HEK293 (cell line): Measurements from ENCODE around the gene OR13J1.

ENCODE experiments used
- IKZF3 ChIP-seq: fragments of 450-650 bp; IDR thresholded peaks from 2 replicates; pipeline ENCODE4 v1.5.0; 2018; ENCODE audit warnings: missing biosample characterization, mild to moderate bottlenecking, missing genetic modification characterization, moderate library complexity
- KLF9 ChIP-seq: fragments of 450-650 bp; formaldehyde crosslinking; IDR thresholded peaks from 2 replicates; pipeline ENCODE4 v1.5.1; 2016; ENCODE audit warnings: missing biosample characterization, missing genetic modification characterization, low read depth
- PRDM6 ChIP-seq: fragments of 450-650 bp; formaldehyde crosslinking; IDR thresholded peaks from 2 replicates; pipeline ENCODE4 v1.5.1; 2017; ENCODE audit warnings: missing biosample characterization, missing genetic modification characterization
- ZBTB10 ChIP-seq: fragments of 450-650 bp; formaldehyde crosslinking; IDR thresholded peaks from 2 replicates; pipeline ENCODE4 v1.5.1; 2016; ENCODE audit warnings: missing biosample characterization, missing genetic modification characterization
- ZBTB8A ChIP-seq: fragments of 450-650 bp; formaldehyde crosslinking; IDR thresholded peaks from 2 replicates; pipeline ENCODE4 v1.5.1; 2016; ENCODE audit warnings: missing biosample characterization, missing genetic modification characterization
- ZNF10 ChIP-seq: fragments of 450-650 bp; formaldehyde crosslinking; IDR thresholded peaks from 2 replicates; pipeline ENCODE4 v1.5.1; 2017; ENCODE audit warnings: missing biosample characterization, missing genetic modification characterization
- ZNF121 ChIP-seq: fragments of 450-650 bp; formaldehyde crosslinking; IDR thresholded peaks from 2 replicates; pipeline ENCODE4 v1.5.1; 2016; ENCODE audit warnings: missing biosample characterization, missing genetic modification characterization
- ZNF19 ChIP-seq: fragments of 450-650 bp; formaldehyde crosslinking; IDR thresholded peaks from 2 replicates; pipeline ENCODE4; 2016; ENCODE audit warnings: missing biosample characterization, missing genetic modification characterization, low read depth
- ZNF214 ChIP-seq: fragments of 450-650 bp; formaldehyde crosslinking; IDR thresholded peaks from 2 replicates; pipeline ENCODE4 v1.5.1; 2017; ENCODE audit warnings: missing biosample characterization, mild to moderate bottlenecking, missing genetic modification characterization, borderline replicate concordance
- ZNF223 ChIP-seq: fragments of 450-650 bp; formaldehyde crosslinking; IDR thresholded peaks from 2 replicates; pipeline ENCODE4 v1.5.1; 2016; ENCODE audit warnings: missing biosample characterization, missing genetic modification characterization
- ZNF24 ChIP-seq: fragments of 450-650 bp; formaldehyde crosslinking; IDR thresholded peaks from 2 replicates; pipeline ENCODE4 v1.5.1; 2016; ENCODE audit warnings: missing biosample characterization, missing genetic modification characterization
- ZNF274 ChIP-seq, 2 experiments: fragments of 200-500 bp in 1 of 2; fragments of 450-650 bp in 1 of 2; sonication (Bioruptor generic) in 1 of 2; formaldehyde crosslinking in 1 of 2; IDR thresholded peaks; 2 replicates each; pipeline versions ENCODE4 v1.5.1 to v1.6.1; 2014 to 2016; ENCODE audit warnings: borderline replicate concordance in 1 of 2, inconsistent platforms in 1 of 2, low read length in 1 of 2, missing biosample characterization in 1 of 2, missing genetic modification characterization in 1 of 2
- ZNF350 ChIP-seq: fragments of 450-650 bp; formaldehyde crosslinking; IDR thresholded peaks from 2 replicates; pipeline ENCODE4 v1.5.0; 2017; ENCODE audit warnings: missing biosample characterization, mild to moderate bottlenecking, missing genetic modification characterization
- ZNF366 ChIP-seq: fragments of 450-650 bp; formaldehyde crosslinking; conservative IDR thresholded peaks from 2 replicates; pipeline ENCODE4 v1.5.1; 2016; ENCODE audit warnings: missing biosample characterization, missing genetic modification characterization
- ZNF529 ChIP-seq: fragments of 450-650 bp; formaldehyde crosslinking; IDR thresholded peaks from 2 replicates; pipeline ENCODE4 v1.5.1; 2017; ENCODE audit warnings: missing genetic modification characterization, missing biosample characterization; ENCODE audit not compliant: insufficient replicate concordance
- ZNF626 ChIP-seq: fragments of 450-650 bp; sonication (Bioruptor Pico); formaldehyde crosslinking; IDR thresholded peaks from 2 replicates; pipeline ENCODE4 v1.5.1; 2018; ENCODE audit warnings: missing biosample characterization, missing genetic modification characterization, inconsistent platforms
- ZNF629 ChIP-seq: fragments of 450-650 bp; formaldehyde crosslinking; IDR thresholded peaks from 2 replicates; pipeline ENCODE4 v1.5.1; 2017; ENCODE audit warnings: missing biosample characterization, missing genetic modification characterization
- ZNF660 ChIP-seq: fragments of 450-650 bp; IDR thresholded peaks from 2 replicates; pipeline ENCODE4 v1.5.1; 2018; ENCODE audit warnings: missing biosample characterization, mild to moderate bottlenecking, missing genetic modification characterization
- ZNF76 ChIP-seq: fragments of 450-650 bp; formaldehyde crosslinking; IDR thresholded peaks from 2 replicates; pipeline ENCODE4; 2016; ENCODE audit warnings: low read depth, missing biosample characterization, missing genetic modification characterization, borderline replicate concordance
- ZNF768 ChIP-seq: fragments of 450-650 bp; formaldehyde crosslinking; IDR thresholded peaks from 2 replicates; pipeline ENCODE4 v1.5.1; 2018; ENCODE audit warnings: missing biosample characterization, mild to moderate bottlenecking, missing genetic modification characterization
- TF ChIP-seq, protein P1 (sequence below): fragments of 450-650 bp; formaldehyde crosslinking; IDR thresholded peaks from 2 replicates; pipeline ENCODE4 v1.5.1; 2016; ENCODE audit warnings: missing biosample characterization, missing genetic modification characterization
- TF ChIP-seq, protein P2 (sequence below): fragments of 450-650 bp; formaldehyde crosslinking; IDR thresholded peaks from 2 replicates; pipeline ENCODE4 v1.5.0; 2017; ENCODE audit warnings: missing biosample characterization, missing genetic modification characterization, borderline replicate concordance
- TF ChIP-seq, protein P3 (sequence below): fragments of 450-650 bp; formaldehyde crosslinking; IDR thresholded peaks from 2 replicates; pipeline ENCODE4; 2016; ENCODE audit warnings: missing biosample characterization, missing genetic modification characterization
- TF ChIP-seq, protein P4 (sequence below): fragments of 450-650 bp; formaldehyde crosslinking; IDR thresholded peaks from 2 replicates; pipeline ENCODE4 v1.5.1; 2016; ENCODE audit warnings: missing biosample characterization, missing genetic modification characterization
- TF ChIP-seq, protein P5 (sequence below): sonication (generic); formaldehyde crosslinking; IDR thresholded peaks from 2 replicates; pipeline ENCODE4 v1.8.1; 2022; ENCODE audit warnings: mild to moderate bottlenecking, moderate library complexity, missing genetic modification reagents

The OR13J1 gene

DNA sequence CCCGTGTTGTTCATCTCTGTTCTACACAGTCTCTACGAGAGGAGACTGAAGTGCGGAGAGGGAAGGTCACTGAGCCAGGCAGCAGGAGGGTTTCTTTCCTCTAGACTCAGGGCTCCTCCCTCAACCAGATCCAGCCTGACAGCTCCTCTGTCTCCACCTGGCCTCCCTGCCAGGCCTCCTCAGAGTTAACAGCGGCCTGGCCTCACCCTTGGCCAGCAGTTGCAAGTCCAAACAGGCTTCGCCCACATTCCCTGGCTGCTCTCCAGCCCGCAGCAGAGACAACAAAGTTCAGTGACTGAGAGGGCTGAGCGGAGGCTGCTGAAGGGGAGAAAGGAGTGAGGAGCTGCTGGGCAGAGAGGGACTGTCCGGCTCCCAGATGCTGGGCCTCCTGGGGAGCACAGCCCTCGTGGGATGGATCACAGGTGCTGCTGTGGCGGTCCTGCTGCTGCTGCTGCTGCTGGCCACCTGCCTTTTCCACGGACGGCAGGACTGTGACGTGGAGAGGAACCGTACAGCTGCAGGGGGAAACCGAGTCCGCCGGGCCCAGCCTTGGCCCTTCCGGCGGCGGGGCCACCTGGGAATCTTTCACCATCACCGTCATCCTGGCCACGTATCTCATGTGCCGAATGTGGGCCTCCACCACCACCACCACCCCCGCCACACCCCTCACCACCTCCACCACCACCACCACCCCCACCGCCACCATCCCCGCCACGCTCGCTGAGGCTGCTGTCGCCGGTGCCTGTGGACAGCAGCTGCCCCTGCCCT lies 35.9 kb upstream of the OR13J1 start, which contains the start of gene HRCT1 (continued):
- no peak for TF ChIP-seq PRDM6
- 0 out of 2 replicates have a peak, but pooled peaks have one; percentile 27 for TF ChIP-seq ZNF24 (tag by site-specific recombination)
- no peak for TF ChIP-seq ZNF274 (IDR thresholded peaks at IDR 0.05; ENCODE audit: low read length)
- no peak for TF ChIP-seq ZNF274 (tag by site-specific recombination; IDR thresholded peaks at IDR 0.05; ENCODE audit: borderline replicate concordance)
- TF ChIP-seq ZNF529 (tag by site-specific recombination): no peak
- no peak for TF ChIP-seq ZNF223
- TF ChIP-seq ZBTB10 (tag by site-specific recombination): no peak
- no peak for TF ChIP-seq ZNF214 (tag by site-specific recombination)
- no peak for TF ChIP-seq ZNF19 (tag by site-specific recombination)
- TF ChIP-seq ZNF350: no peak
- TF ChIP-seq IKZF3 (tag by site-specific recombination): no peak
- TF ChIP-seq, protein P1, sequence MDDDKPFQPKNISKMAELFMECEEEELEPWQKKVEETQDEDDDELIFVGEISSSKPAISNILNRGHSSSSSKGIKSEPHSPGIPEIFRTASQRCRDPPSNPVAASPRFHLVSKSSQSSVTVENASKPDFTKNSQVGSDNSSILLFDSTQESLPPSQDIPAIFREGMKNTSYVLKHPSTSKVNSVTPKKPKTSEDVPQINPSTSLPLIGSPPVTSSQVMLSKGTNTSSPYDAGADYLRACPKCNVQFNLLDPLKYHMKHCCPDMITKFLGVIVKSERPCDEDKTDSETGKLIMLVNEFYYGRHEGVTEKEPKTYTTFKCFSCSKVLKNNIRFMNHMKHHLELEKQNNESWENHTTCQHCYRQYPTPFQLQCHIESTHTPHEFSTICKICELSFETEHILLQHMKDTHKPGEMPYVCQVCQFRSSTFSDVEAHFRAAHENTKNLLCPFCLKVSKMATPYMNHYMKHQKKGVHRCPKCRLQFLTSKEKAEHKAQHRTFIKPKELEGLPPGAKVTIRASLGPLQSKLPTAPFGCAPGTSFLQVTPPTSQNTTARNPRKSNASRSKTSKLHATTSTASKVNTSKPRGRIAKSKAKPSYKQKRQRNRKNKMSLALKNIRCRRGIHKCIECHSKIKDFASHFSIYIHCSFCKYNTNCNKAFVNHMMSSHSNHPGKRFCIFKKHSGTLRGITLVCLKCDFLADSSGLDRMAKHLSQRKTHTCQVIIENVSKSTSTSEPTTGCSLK (tag by site-specific recombination): no peak
- TF ChIP-seq ZNF768 (tag by site-specific recombination): no peak
- TF ChIP-seq, protein P2, sequence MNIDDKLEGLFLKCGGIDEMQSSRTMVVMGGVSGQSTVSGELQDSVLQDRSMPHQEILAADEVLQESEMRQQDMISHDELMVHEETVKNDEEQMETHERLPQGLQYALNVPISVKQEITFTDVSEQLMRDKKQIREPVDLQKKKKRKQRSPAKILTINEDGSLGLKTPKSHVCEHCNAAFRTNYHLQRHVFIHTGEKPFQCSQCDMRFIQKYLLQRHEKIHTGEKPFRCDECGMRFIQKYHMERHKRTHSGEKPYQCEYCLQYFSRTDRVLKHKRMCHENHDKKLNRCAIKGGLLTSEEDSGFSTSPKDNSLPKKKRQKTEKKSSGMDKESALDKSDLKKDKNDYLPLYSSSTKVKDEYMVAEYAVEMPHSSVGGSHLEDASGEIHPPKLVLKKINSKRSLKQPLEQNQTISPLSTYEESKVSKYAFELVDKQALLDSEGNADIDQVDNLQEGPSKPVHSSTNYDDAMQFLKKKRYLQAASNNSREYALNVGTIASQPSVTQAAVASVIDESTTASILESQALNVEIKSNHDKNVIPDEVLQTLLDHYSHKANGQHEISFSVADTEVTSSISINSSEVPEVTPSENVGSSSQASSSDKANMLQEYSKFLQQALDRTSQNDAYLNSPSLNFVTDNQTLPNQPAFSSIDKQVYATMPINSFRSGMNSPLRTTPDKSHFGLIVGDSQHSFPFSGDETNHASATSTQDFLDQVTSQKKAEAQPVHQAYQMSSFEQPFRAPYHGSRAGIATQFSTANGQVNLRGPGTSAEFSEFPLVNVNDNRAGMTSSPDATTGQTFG: no peak
- no peak for TF ChIP-seq KLF9 (tag by site-specific recombination)
- TF ChIP-seq ZNF660 (tag by site-specific recombination): 0 out of 2 replicates have a peak, but pooled peaks have one; percentile 27
- TF ChIP-seq ZNF10 (tag by site-specific recombination): peak; percentile 74; the same call in 1 of the 2 replicates
- no peak for TF ChIP-seq ZNF626 (tag by site-specific recombination)
- no peak for TF ChIP-seq ZBTB8A (tag by site-specific recombination)
- TF ChIP-seq ZNF366 (tag by site-specific recombination): peak; percentile 40; the same call in 1 of the 2 replicates
- TF ChIP-seq, protein P3, sequence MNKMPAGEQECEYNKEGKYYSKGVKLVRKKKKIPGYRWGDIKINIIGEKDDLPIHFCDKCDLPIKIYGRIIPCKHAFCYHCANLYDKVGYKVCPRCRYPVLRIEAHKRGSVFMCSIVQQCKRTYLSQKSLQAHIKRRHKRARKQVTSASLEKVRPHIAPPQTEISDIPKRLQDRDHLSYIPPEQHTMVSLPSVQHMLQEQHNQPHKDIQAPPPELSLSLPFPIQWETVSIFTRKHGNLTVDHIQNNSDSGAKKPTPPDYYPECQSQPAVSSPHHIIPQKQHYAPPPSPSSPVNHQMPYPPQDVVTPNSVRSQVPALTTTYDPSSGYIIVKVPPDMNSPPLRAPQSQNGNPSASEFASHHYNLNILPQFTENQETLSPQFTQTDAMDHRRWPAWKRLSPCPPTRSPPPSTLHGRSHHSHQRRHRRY (tag by site-specific recombination): no peak
- no peak for TF ChIP-seq ZNF76 (tag by site-specific recombination)
- TF ChIP-seq ZNF629: peak; percentile 41; the same call in 1 of the 2 replicates
- TF ChIP-seq ZNF121 (tag by site-specific recombination): peak; percentile 49; the same call in 1 of the 2 replicates
- TF ChIP-seq, protein P4, sequence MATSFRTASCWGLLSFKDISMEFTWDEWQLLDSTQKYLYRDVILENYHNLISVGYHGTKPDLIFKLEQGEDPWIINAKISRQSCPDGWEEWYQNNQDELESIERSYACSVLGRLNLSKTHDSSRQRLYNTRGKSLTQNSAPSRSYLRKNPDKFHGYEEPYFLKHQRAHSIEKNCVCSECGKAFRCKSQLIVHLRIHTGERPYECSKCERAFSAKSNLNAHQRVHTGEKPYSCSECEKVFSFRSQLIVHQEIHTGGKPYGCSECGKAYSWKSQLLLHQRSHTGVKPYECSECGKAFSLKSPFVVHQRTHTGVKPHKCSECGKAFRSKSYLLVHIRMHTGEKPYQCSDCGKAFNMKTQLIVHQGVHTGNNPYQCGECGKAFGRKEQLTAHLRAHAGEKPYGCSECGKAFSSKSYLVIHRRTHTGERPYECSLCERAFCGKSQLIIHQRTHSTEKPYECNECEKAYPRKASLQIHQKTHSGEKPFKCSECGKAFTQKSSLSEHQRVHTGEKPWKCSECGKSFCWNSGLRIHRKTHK (tag by site-specific recombination): no peak
- TF ChIP-seq, protein P5, sequence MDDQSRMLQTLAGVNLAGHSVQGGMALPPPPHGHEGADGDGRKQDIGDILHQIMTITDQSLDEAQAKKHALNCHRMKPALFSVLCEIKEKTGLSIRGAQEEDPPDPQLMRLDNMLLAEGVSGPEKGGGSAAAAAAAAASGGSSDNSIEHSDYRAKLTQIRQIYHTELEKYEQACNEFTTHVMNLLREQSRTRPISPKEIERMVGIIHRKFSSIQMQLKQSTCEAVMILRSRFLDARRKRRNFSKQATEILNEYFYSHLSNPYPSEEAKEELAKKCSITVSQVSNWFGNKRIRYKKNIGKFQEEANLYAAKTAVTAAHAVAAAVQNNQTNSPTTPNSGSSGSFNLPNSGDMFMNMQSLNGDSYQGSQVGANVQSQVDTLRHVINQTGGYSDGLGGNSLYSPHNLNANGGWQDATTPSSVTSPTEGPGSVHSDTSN: peak; percentile 58; the same call in 1 of the 2 replicates
